Esophagus mucosa (tissue), 1 donor: Measurements from ENCODE around the gene SMIM22. TPM values are rescaled to one million over a fixed set of nuclear protein-coding genes. Genes with fewer than 3 reads are reported as not detected.

ENCODE experiments used
- ATAC-seq: fragments of 200-7000 bp; cut with Tn5 transposase; one replicate; pipeline ENCODE4 v1.9.1; 2020
- total RNA-seq: library from RNA; stranded (reverse); gene quantifications from one replicate; pipeline ENCODE4 v1.2.4, GENCODE V29; 2023
- donor health status: DM: yes; HTN: yes; CAD: no.

Gene SMIM22
- total RNA-seq: 12.9 TPM

- peak; percentile 44 for ATAC-seq
Observed at GRCh38 chr16:4795181-4795827, at the start of gene SMIM22. TSS of gene SMIM22 (plus strand) at chr16:4795369. CDS start at chr16:4795735, 366 bp downstream.

DNA sequence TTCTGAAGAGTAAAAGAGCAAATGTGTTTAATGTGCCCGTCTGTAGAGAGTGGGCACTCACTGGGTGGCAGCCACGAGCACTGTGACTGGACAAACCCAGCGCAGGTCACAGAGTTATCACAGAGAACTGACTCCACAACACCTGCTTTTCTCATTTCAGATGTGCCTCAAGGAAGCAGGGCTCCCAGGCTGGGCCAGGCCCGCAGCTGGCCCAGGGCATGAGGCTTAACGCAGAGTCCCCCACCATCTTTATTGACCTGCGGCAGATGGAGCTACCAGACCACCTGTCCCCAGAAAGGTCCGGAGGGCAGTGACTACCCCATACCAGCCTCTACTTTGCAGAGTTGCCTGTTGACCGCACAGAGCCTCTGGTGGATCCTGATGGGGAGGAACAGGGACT is 49.0 kb upstream of the SMIM22 start:
- no peak for ATAC-seq

- no peak for ATAC-seq
Observed at GRCh38 chr16:4746991-4747574, 48.1 kb upstream of the SMIM22 start.

DNA sequence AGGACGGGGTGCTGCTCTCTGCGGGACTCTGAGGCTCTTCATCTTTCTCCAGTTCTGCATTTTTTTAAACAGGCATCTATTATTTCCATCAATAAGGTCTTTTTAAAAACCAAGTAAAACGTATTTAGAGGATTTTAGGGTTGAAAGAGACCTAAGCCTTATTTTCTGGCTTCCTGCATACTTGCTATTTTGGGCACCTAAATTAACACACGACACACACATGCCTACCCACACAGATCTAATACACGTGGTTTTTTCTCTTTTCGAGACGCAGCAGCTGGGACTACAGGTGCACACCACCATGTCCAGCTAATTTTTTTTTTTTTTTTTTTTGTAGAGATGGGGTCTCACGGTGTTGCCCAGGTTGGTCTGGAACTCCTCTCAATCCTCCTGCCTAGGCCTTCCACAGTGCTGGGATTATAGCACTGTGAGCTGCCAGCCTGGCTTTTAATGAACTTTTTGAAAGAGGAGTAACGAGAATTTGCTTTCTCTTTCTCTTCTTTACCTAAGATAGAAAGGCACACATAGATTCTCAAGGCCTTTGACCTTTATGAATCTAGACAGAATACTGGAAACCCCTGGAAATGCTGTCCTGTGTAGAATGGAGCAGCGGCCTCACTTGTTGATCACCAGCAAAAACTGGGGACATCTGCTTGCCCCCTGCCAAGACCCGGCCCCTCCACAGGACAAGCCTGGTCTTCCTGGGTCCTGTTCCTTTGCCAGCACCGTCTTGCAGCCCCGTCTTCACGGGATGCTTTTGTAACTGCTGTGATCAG is 47.1 kb upstream of the SMIM22 start:
- no peak for ATAC-seq

- no peak for ATAC-seq
Observed at GRCh38 chr16:4748682-4749411, 46.3 kb upstream of the SMIM22 start.

DNA sequence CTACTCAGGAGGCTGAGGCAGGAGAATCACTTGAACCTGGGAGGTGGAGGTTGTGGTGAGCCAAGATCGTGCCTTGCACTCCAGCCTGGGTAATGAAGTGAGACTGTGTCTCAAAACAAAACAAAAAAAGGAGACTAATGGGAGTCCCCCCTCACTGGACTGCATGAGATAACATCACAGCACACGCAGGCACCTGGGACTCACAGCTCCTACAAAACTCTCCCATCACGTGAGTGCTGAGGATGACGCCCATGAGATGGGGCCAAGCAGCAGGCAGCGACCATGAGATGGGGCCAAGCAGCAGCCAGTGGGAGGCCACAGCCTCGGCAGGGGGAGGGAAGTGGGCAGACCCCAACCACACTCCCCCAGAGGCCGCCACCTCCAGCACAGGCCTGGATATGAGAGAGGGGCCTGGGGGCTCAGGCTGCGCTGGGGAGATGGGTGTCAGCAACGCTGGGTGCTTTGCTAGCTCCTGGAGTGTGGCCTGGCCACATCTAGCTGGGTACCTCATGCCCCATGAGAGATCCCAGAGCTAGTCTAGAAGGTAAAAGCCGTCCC is 45.4 kb upstream of the SMIM22 start:
- no peak for ATAC-seq

DNA sequence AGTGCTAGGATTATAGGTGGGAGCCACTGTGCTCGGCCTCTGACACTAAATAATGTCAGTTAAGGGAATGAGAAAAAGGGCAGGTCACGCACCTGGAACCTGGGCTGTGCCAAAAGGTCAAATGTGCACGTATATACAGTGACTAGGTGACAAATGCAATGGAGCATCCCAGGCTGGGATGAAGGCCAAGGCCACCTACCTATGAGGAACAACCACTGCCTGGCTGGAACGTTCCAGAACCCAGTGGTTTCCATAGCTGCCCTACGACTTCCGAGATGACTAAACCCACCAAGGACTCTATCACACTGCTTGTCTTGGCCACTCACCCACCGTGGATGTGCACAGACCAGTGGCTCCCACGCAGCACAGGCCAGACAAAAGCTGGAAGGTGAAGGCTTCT is 44.3 kb upstream of the SMIM22 start:
- no peak for ATAC-seq

- ATAC-seq: no peak
Observed at GRCh38 chr16:4752351-4753100, 42.6 kb upstream of the SMIM22 start.

GRCh38 chr16:4753227-4753626 is 41.9 kb upstream of the SMIM22 start:
- ATAC-seq: no peak

- no peak for ATAC-seq
Observed at GRCh38 chr16:4754865-4755264, 40.3 kb upstream of the SMIM22 start.

- peak; percentile 56 for ATAC-seq
Observed at GRCh38 chr16:4755687-4756086, 39.5 kb upstream of the SMIM22 start.

GRCh38 chr16:4760221-4760910 is 34.8 kb upstream of the SMIM22 start:
- no peak for ATAC-seq

GRCh38 chr16:4762205-4762604 is 33.0 kb upstream of the SMIM22 start:
- ATAC-seq: no peak

DNA sequence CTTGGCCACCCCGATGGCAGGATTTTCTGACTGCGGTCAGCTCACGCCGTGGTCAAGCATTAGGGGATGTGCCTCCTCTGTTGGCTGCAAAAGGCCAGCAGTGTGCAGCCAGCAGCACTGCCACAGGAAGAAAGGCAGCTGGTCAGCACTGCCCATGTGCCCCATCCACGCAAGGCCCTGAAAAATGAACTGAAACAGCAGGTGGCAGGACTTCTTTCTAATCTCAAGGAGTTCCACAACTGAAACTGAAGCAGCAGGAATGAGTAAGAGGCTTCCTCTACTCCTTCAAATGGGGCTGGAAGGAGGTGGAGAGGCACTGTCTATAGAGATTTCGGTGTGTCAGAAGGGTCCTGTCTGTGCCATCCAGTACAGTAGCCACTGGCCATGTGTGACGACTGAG is 31.4 kb upstream of the SMIM22 start:
- no peak for ATAC-seq

DNA sequence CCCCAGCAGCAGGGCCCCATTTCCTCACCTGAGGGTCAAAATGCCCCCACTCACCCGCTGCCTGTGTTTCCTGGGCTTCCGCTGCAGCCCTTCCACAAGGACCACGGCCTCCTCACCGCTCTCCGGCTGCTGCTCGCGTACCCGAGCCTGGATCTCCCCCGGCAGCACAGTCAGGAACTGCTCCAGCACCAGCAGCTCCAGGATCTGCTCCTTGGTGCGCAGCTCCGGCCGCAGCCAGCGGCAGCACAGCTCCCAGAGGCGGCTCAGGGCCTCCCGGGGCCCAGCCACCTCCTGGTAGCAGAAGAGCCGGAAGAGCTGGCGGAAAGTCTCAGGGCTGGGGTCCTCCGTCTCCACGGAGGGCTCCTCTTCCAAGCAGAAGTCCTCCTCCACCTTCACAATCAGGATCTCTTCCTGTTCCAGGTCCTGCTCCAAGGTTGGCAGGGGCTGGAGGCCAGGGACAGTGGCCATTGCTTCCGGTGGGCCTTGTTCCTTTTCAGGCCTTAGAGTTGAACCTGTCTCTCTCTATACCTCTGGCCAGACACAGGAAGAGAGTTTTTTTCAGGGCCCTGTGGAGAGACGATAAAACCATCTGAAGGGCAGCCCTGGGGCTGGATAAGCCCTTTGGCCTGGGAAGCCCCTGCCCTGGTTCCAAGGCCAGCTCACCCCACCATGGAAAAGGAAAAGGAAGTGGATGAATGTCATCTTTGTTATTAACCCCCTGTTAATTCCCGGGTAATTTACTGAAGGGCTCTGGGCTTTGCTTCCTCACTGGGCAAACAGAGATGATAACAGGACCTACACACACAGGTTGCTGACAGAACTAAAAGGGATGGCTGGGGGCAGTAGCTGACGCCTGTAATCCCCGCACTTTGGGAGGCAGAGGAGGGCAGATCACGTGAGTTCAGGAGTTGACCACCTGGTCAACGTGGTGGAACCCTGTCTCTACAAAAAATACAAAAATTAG is 29.4 kb upstream of the SMIM22 start:
- no peak for ATAC-seq

- ATAC-seq: peak; percentile 94
Observed at GRCh38 chr16:4766875-4767628, 28.1 kb upstream of the SMIM22 start, which contains the start of gene ZNF500. TSS of gene ZNF500 (minus strand) at chr16:4767162. CDS start at chr16:4765978, 1,184 bp downstream.

DNA sequence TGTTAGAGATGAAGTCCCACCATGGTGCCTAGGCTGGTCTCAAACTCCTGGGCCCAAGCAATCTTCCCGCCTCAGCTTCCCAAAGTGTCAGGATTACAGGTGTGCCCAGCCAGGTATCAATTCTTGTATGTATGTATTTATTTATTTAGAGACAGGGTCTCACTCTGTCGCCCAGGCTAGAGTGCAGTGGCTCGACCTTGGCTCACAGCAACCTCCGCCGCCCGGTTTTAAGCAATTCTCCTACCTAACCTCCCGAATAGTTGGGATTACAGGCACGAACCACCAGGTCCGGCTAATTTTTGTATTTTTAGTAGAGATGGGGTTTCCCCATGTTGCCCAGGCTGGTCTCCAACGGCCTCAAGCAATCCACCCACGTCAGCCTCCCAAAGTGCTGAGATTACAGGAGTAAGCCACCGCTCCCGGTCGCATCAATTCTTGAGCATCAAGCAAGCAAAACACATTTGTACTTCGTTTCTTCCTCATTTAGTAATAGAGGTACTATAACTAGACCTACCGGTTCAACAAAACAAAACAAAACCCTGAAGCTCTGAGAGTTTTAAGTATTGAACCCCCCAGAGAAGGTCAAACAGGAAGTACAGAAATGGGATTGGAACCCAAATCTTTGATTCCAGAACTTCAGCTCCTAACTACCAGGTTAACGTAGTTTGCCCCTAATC is 27.2 kb upstream of the SMIM22 start:
- ATAC-seq: peak; percentile 30

GRCh38 chr16:4768549-4769305 is 26.4 kb upstream of the SMIM22 start:
- ATAC-seq: peak; percentile 84
